BLaER1 (cell line): ENCODE measurements around the gene ECHDC1.
"Not testable (repeated sequence)": the region's sequence is repeated elsewhere in the genome, so short reads cannot be mapped to it uniquely, and the experiment has no call there.

Experiments
- H3K27ac ChIP-seq: shearing (Covaris generic); formaldehyde crosslinking; 2 replicates; pipeline ENCODE4 v1.8.1; 2022
- H3K27me3 ChIP-seq: shearing (Covaris generic); formaldehyde crosslinking; 2 replicates; pipeline ENCODE4 v1.8.1; 2022
- H3K36me3 ChIP-seq: shearing (Covaris generic); formaldehyde crosslinking; 2 replicates; pipeline ENCODE4 v1.8.1; 2022
- H3K4me1 ChIP-seq: shearing (Covaris generic); formaldehyde crosslinking; 2 replicates; pipeline ENCODE4 v1.8.1; 2022
- H3K4me2 ChIP-seq: shearing (Covaris generic); formaldehyde crosslinking; 2 replicates; pipeline ENCODE4 v1.8.1; 2022
- H3K4me3 ChIP-seq: shearing (Covaris generic); formaldehyde crosslinking; 2 replicates; pipeline ENCODE4 v1.8.1; 2022
- H3K9ac ChIP-seq: shearing (Covaris generic); formaldehyde crosslinking; 2 replicates; pipeline ENCODE4 v1.8.1; 2022
- H3K9me3 ChIP-seq: shearing (Covaris generic); formaldehyde crosslinking; 2 replicates; pipeline ENCODE4 v1.8.1; 2022
- H4K20me1 ChIP-seq: shearing (Covaris generic); formaldehyde crosslinking; 2 replicates; pipeline ENCODE4 v1.8.1; 2022
- Cebpa-rat ChIP-seq: shearing (Covaris generic); IDR thresholded peaks from 2 replicates; pipeline ENCODE4 v1.8.1; 2022

Gene ECHDC1, protein sequence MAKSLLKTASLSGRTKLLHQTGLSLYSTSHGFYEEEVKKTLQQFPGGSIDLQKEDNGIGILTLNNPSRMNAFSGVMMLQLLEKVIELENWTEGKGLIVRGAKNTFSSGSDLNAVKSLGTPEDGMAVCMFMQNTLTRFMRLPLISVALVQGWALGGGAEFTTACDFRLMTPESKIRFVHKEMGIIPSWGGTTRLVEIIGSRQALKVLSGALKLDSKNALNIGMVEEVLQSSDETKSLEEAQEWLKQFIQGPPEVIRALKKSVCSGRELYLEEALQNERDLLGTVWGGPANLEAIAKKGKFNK

DNA sequence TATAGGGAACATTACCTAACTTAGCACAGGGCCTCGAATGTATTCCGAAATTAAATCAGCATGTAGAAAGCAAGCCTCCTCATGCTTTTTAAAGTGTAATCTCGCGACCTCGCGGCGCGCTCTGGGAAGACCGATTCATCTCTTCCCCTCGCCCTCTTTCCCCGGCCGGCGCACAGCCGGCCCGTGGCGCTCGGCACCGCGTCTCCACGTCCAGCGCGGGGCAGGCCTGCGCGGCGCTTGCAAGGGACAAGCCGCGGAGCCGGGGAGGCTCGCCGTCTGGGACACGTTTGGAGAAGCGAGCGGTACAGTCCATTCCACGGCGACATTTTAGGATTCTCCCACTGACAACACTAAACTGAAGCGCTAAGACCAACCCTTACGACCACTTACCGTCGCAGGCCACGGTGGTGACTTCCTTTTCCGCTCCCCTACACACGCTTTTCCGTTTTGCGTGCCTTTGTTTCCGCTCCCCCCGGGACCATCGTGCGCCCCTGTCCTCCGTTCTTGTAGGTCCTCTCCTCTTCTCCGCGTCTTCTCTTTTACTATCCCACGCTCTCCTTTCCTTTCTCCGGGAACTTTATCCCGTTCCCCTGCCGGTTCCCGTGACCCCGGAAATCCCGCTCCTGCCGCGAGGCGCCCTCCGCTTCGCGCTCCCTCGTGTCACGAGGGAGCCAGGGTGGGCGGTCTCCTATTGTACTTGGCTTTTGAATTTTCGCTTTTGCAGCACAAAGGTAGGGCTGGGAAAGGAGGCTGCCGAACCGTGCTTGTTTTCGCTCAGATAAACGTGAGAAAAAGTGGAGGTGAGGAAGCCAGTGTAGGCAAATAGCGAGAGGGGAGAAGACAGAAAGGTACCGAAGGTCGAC is at the start of gene ECHDC1:
TSS of gene ECHDC1 (minus strand) at position 664 of the 863 bp plus-strand sequence. CDS start 12,581 bp downstream, outside the sequence.
- peaks cover 36% of the 10 kb centered on the region for H3K4me1 ChIP-seq
- H3K4me2 ChIP-seq, result peak within 1 kb of the TSS; percentile 88
- H3K9me3 ChIP-seq, result peaks cover 2% of the 10 kb centered on the region
- peaks cover 13% of the 10 kb centered on the region for H3K36me3 ChIP-seq
- peak within 1 kb of the TSS; percentile 94 for H3K9ac ChIP-seq
- no peak for TF ChIP-seq Cebpa-rat
- H4K20me1 ChIP-seq, result peaks cover 32% of the 10 kb centered on the region
- peak within 1 kb of the TSS; percentile 96 for H3K27ac ChIP-seq
- H3K4me3 ChIP-seq, result peak within 1 kb of the TSS; percentile 78
- no peaks in the 10 kb centered on the region for H3K27me3 ChIP-seq

DNA sequence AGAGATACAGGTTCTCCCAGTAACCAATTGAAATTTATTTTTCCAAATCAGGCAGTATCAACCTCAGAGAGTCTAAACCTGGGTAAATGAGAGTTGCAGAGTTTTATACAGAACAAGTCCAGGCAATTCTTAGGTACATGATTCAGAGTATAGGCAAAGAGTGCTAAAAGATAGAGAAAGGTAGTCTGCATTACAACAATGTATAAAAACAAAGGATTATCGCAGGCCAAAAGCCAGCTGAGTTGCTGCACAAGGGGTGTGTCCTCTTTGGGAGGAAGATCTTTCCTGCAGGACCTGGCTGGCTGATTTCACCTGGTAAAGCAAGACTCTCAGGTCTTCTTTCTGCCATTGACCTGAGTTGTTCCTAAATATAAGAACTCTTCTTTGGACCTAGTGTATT is 48.9 kb upstream of the ECHDC1 start:
- H3K4me3 ChIP-seq, result no peak overlapping the region

DNA sequence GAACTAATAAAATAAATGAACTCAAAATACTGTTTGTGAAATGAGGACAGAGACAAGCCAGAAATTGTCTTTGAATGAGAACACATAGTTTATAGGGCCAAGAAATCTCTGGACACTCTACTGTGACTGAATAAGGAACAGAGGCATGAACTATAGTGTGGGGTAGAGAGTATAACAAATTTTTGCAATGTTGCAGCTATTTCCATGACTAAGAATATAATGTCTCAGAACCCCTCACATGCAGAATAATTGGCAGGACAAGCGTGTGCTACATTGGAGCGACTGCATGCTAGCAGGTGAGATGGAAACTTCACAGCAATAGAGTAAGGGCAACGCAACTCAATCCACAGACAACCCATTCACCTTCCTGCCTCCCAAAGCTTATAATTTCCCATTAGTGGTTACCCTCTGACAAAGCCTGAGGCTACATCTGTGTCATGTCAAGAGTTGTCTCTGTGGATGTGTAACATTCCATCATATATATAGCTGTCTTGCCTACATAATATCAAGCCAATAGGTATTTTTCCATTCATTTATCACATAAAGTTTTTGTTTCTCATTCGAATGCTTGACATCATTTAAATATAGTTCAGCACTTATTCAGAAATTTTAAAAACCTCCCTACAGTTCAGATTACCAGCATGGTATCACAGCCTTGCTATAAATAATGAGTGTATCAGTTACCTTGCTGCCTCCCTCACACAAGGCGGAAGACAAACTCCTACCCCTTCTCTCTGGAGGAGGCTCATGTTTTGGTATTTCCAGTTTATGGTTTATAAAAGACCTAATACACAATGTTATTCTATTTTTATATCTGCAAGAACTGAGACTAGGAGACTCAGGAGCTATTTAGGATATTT is 47.9 kb upstream of the ECHDC1 start:
- H4K20me1 ChIP-seq, result no peaks in the 10 kb centered on the region
- H3K4me2 ChIP-seq, result no peak overlapping the region
- H3K36me3 ChIP-seq, result no peaks in the 10 kb centered on the region
- no peaks in the 10 kb centered on the region for H3K27me3 ChIP-seq
- no peaks in the 10 kb centered on the region for H3K9me3 ChIP-seq
- no peak overlapping the region for H3K27ac ChIP-seq
- H3K4me1 ChIP-seq, result no peaks in the 10 kb centered on the region
- no peak overlapping the region for H3K9ac ChIP-seq
- no peak for TF ChIP-seq Cebpa-rat
- H3K4me3 ChIP-seq, result no peak overlapping the region

More for the DNA sequence above, 48.9 kb upstream of the ECHDC1 start:
- H3K9me3 ChIP-seq, result no peaks in the 10 kb centered on the region
- H3K4me1 ChIP-seq, result no peaks in the 10 kb centered on the region
- TF ChIP-seq Cebpa-rat, result no peak
- no peaks in the 10 kb centered on the region for H4K20me1 ChIP-seq
- H3K9ac ChIP-seq, result no peak overlapping the region
- H3K4me2 ChIP-seq, result no peak overlapping the region
- no peaks in the 10 kb centered on the region for H3K36me3 ChIP-seq
- H3K27ac ChIP-seq, result no peak overlapping the region
- H3K27me3 ChIP-seq, result no peaks in the 10 kb centered on the region

DNA sequence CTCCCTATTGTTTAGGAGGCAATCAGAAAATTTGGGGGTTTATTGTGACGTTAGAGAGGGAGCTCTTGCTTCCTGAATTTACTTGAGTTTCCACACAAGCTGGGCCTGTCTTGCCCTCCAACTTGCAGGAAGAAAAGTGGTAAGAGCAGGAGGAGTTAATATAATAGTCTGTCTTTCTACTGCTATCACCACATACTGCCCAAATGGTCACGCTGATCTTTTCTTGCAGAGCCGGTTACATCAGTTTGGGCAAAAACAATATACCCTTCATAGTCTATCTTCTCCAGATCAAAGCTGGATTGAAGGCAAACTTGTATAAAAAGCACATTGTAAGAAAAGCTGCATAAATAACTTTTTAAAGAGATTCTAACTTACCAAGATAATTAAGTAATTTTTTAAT is 46.3 kb upstream of the ECHDC1 start:
- Histone ChIP-seq H4K20me1 (no peaks in the 10 kb centered on the region), H3K27me3 (no peaks in the 10 kb centered on the region), H3K27ac (no peak overlapping the region), H3K4me1 (no peaks in the 10 kb centered on the region), H3K4me3 (no peak overlapping the region), H3K36me3 (no peaks in the 10 kb centered on the region), H3K9ac (no peak overlapping the region), H3K4me2 (no peak overlapping the region), H3K9me3 (no peaks in the 10 kb centered on the region)
- no peak for TF ChIP-seq Cebpa-rat

DNA sequence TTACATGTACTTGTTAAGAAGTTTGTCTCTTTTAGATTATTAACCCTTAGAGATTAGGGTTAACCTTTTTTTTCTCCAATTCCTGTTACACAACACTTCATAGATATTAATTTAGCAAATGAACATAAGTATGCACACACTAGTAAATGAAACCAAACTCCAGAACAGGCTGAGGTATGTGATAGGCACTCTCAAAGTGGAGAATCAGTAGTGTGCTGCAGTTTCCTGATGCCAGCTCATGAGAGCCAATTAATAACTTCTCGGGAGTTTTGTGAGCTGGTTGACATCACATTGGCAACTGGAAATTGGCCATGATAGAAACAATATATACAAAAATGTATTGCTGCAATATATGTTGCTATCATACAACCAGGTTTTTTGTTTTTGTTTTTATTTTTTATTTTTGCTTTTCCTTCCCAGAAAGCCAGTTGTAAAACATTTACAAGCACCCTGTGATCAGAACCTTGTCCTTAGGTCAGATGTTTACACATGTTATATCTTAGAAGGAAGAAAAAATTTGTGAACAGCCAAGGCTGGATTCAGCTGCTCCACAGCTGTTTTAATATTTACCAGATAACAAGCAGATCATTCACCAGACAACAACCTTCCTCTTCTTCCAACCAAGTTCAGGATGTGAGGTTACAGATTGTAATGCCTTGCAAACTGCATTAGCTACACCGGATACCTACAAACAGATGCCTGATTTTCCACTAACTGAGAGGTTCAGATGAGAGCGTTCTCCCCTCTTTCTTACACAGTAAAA is 42.4 kb upstream of the ECHDC1 start:
- TF ChIP-seq Cebpa-rat, result no peak
- Histone ChIP-seq H3K4me1 (no peaks in the 10 kb centered on the region), H3K9me3 (no peaks in the 10 kb centered on the region), H3K4me3 (no peak overlapping the region), H4K20me1 (no peaks in the 10 kb centered on the region), H3K27me3 (no peaks in the 10 kb centered on the region), H3K4me2 (no peak overlapping the region), H3K27ac (no peak overlapping the region), H3K9ac (no peak overlapping the region), H3K36me3 (0 out of 2 replicates have a peak, but pooled peaks cover under 1% of the 10 kb centered on the region)

DNA sequence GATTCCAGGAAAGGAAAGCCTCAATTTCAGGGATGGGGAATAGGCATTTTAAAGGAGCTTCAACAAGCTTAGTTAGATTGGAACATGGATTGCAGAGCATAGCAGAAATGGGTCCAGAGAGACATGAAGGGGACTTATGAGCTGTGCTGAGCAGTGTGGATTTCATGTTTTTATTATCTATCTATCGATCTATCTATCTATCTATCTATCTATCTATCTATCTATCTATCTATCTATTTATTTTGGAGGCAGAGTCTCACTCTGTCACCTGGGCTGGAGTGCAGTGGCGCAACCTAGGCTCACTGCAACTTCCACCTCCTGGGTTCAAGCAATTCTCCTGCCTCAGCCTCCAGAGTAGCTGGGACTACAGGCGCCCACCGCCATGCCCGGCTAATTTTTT is 41.4 kb upstream of the ECHDC1 start:
- H3K9ac ChIP-seq, result not testable (repeated sequence)

DNA sequence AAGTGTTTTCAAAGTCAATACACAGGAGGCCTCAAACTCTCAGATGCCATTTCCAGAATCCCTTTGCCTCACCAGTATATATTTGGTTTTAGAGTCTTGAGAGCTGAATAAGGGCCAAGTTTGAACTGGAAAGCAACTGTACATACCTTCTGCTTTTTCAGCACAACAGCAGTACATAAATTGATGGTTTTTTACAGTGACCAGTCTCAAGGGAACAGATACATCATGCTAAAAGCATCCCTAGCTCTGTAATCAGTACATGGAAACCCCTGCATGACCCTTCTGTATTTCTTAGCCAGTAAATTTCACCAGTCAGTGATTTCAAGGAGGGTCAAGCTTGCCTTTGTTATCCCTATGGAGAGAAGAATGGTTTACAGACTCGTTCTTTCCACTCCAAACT is 40.6 kb upstream of the ECHDC1 start:
- Histone ChIP-seq H3K36me3 (0 out of 2 replicates have a peak, but pooled peaks cover 4% of the 10 kb centered on the region), H3K4me3 (no peak overlapping the region), H4K20me1 (no peaks in the 10 kb centered on the region), H3K27ac (no peak overlapping the region), H3K9me3 (peaks cover 4% of the 10 kb centered on the region; the same call in 1 of the 2 replicates), H3K4me2 (no peak overlapping the region), H3K27me3 (no peaks in the 10 kb centered on the region), H3K4me1 (no peaks in the 10 kb centered on the region), H3K9ac (no peak overlapping the region)
- TF ChIP-seq Cebpa-rat, result no peak

More for the DNA sequence above, 41.4 kb upstream of the ECHDC1 start:
- H3K27me3 ChIP-seq, H4K20me1 ChIP-seq, H3K4me2 ChIP-seq, H3K9me3 ChIP-seq, H3K4me1 ChIP-seq, H3K27ac ChIP-seq, H3K4me3 ChIP-seq, H3K36me3 ChIP-seq: not testable (repeated sequence)

DNA sequence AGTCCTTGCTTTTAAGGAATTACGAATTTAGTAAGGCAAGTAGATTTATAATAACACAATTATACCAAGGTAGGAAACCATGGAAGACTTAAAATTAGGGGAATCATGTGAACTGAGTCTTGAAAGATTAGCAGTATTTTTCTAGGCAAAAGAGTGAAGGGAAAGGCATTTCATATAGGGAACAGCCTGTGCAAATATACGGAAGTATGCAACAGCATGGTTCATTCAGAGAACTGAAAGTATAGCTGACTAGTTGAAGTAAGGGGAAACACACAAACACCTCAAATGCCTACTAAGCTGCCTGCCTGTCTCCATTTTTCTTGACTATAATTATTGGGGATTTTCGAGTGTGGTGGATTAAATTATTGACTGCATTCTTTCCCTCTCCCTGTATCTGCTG is 39.0 kb upstream of the ECHDC1 start:
- no peak for TF ChIP-seq Cebpa-rat
- no peak overlapping the region for H3K4me2 ChIP-seq
- H3K27ac ChIP-seq, result no peak overlapping the region
- H3K4me1 ChIP-seq, result no peaks in the 10 kb centered on the region
- H4K20me1 ChIP-seq, result no peaks in the 10 kb centered on the region
- 0 out of 2 replicates have a peak, but pooled peaks cover 4% of the 10 kb centered on the region for H3K36me3 ChIP-seq
- no peak overlapping the region for H3K9ac ChIP-seq
- no peak overlapping the region for H3K4me3 ChIP-seq
- peaks cover 11% of the 10 kb centered on the region for H3K9me3 ChIP-seq
- no peaks in the 10 kb centered on the region for H3K27me3 ChIP-seq

DNA sequence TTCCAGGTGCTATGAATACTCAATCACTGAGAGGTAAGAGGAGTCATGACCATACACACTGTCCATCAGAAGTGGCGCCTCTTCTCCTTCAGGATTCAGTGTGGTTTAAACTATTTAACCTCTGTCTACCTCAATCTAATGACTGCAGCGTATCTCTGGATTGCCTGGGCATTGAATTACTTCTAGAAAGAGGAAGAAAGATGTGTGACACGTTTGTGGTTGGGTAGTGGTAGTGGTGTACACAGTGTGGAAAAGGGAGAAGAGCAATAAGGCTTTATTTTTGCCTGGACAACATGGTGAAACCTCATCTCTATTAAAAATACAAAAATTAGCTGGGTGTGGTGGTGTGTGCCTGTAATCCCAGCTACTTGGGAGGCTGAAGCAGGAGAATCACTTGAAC is 38.0 kb upstream of the ECHDC1 start:
- Histone ChIP-seq H3K27ac (no peak overlapping the region), H3K4me1 (no peaks in the 10 kb centered on the region), H3K4me2 (no peak overlapping the region), H3K27me3 (no peaks in the 10 kb centered on the region), H3K9ac (no peak overlapping the region), H4K20me1 (no peaks in the 10 kb centered on the region), H3K36me3 (0 out of 2 replicates have a peak, but pooled peaks cover 4% of the 10 kb centered on the region), H3K9me3 (peaks cover 11% of the 10 kb centered on the region), H3K4me3 (no peak overlapping the region)
- TF ChIP-seq Cebpa-rat, result no peak
